HCT116 (cell line): Measurements from ENCODE around the gene MED13L. TPM values are rescaled to one million over a fixed set of nuclear protein-coding genes. Genes with fewer than 3 reads are reported as not detected.

Source experiments
- ATAC-seq: fragments of 200-7000 bp; cut with Tn5 transposase; 2 replicates; pipeline ENCODE4 v1.9.1; 2020; ENCODE audit warnings: mild to moderate bottlenecking, moderate library complexity
- BruUV-seq: library from RNA; stranded (reverse); fragments of 400-500 nt; replicated peaks from 2 replicates; lab custom pipeline; 2021; lab: Mats Ljungman, UMichigan
- CTCF ChIA-PET: fragments of 300-600 bp; sonication (Branson Sonifier 250); formaldehyde crosslinking; loops from one replicate; lab custom pipeline; 2021; ENCODE audit warnings: antibody characterized with exemption; lab: Charles Lee
- POLR2A ChIA-PET: fragments of 300-600, 350-600 bp; sonication (Branson Sonifier 250); formaldehyde crosslinking; loops from one replicate; lab custom pipeline; 2021; ENCODE audit warnings: antibody characterized with exemption; lab: Charles Lee
- RAD21 ChIA-PET, 2 experiments: fragments of 300-600 bp; sonication (Branson Sonifier 250); formaldehyde crosslinking; loops; one replicate each; lab custom pipeline; 2023; ENCODE audit warnings: low total read pairs in 2 of 2; ENCODE audit not compliant: uncharacterized antibody in 2 of 2, unreplicated experiment in 2 of 2, low non-redundant PET in 1 of 2; lab: Charles Lee
- DNase-seq: peaks from one replicate; pipeline ENCODE4 v3.0.0-alpha.2; 2010; ENCODE audit warnings: low read depth, low spot score
- H2AFZ ChIP-seq: fragments of 200-600 bp; shearing (Covaris generic), sonication (generic); 2 replicates; pipeline ENCODE4 v1.6.1; 2017; ENCODE audit warnings: low read depth, mixed run types, mixed read lengths, antibody characterized with exemption, low read length; ENCODE audit not compliant: poor library complexity, severe bottlenecking
- H3K27ac ChIP-seq: 2 replicates; pipeline ENCODE4 v1.5.1; 2012; ENCODE audit warnings: low read depth, low read length
- H3K27me3 ChIP-seq: fragments of 200-600 bp; sonication (generic); 2 replicates; pipeline ENCODE4 v1.6.1; 2016; ENCODE audit warnings: mixed run types, low read length, mixed read lengths; ENCODE audit not compliant: insufficient read depth
- H3K36me3 ChIP-seq, 2 experiments: fragments of 200-500 bp in 1 of 2; fragments of 200-600 bp in 1 of 2; sonication (Bioruptor generic) in 1 of 2; sonication (generic) in 1 of 2; 2 replicates each; pipeline versions ENCODE4 v1.5.1 to v1.6.1; 2014 to 2016; ENCODE audit warnings: low read length in 2 of 2, inconsistent platforms in 1 of 2, mixed read lengths in 1 of 2, mixed run types in 1 of 2; ENCODE audit not compliant: insufficient read depth in 2 of 2, control insufficient read depth in 1 of 2
- H3K4me1 ChIP-seq, 2 experiments: fragments of 200-600 bp in 1 of 2; sonication (generic) in 1 of 2; 2 replicates each; pipeline versions ENCODE4 v1.5.1 to v1.6.1; 2012 to 2017; ENCODE audit warnings: low read length in 2 of 2, inconsistent platforms in 1 of 2, mild to moderate bottlenecking in 1 of 2, mixed read lengths in 1 of 2, mixed run types in 1 of 2, moderate library complexity in 1 of 2; ENCODE audit not compliant: insufficient read depth in 2 of 2, control insufficient read depth in 1 of 2
- H3K4me2 ChIP-seq: fragments of 200-600 bp; sonication (generic); 2 replicates; pipeline ENCODE4 v1.6.1; 2017; ENCODE audit warnings: mixed run types, low read length, mixed read lengths
- H3K4me3 ChIP-seq, 2 experiments: fragments of 200-600 bp in 1 of 2; sonication (generic) in 1 of 2; replicated peaks in 1 of 2; 2 replicates each; pipeline ENCODE4 v1.5.1; 2011 to 2016; ENCODE audit warnings: low read length in 2 of 2, control low read depth in 1 of 2, low read depth in 1 of 2, mild to moderate bottlenecking in 1 of 2, mixed read lengths in 1 of 2, mixed run types in 1 of 2
- H3K79me2 ChIP-seq: fragments of 200-600 bp; sonication (generic); 2 replicates; pipeline ENCODE4 v1.6.1; 2017; ENCODE audit warnings: mild to moderate bottlenecking, mixed run types, low read length, moderate library complexity, mixed read lengths; ENCODE audit not compliant: insufficient read depth
- H3K9ac ChIP-seq: fragments of 200-600 bp; sonication (generic); 2 replicates; pipeline ENCODE4 v1.6.1; 2016; ENCODE audit warnings: low read length, mixed read lengths
- H3K9me2 ChIP-seq: fragments of 200-600 bp; sonication (generic), shearing (Covaris generic); 2 replicates; pipeline ENCODE4 v1.6.1; 2017; ENCODE audit warnings: mixed run types, mild to moderate bottlenecking, moderate library complexity; ENCODE audit not compliant: insufficient read depth
- H3K9me3 ChIP-seq, 2 experiments: fragments of 200-500 bp in 1 of 2; fragments of 200-600 bp in 1 of 2; sonication (Bioruptor generic) in 1 of 2; sonication (generic) in 1 of 2; 2 replicates each; pipeline ENCODE4 v1.6.1; 2014 to 2017; ENCODE audit warnings: low read length in 2 of 2, mixed read lengths in 2 of 2, inconsistent platforms in 1 of 2, low read depth in 1 of 2, mild to moderate bottlenecking in 1 of 2, mixed run types in 1 of 2, moderate library complexity in 1 of 2; ENCODE audit not compliant: control insufficient read depth in 1 of 2, insufficient read depth in 1 of 2
- H4K20me1 ChIP-seq: fragments of 200-600 bp; sonication (generic), shearing (Covaris generic); 2 replicates; pipeline ENCODE4 v1.6.1; 2017; ENCODE audit warnings: mixed run types, mild to moderate bottlenecking, moderate library complexity; ENCODE audit not compliant: insufficient read depth
- CBX3 ChIP-seq: IDR thresholded peaks from 2 replicates; pipeline ENCODE4 v1.6.1; 2012; ENCODE audit warnings: low read depth
- CEBPB ChIP-seq: IDR thresholded peaks from 2 replicates; pipeline ENCODE4 v1.6.1; 2012; ENCODE audit warnings: low read depth
- ELF1 ChIP-seq: IDR thresholded peaks from 2 replicates; pipeline ENCODE4 v1.6.1; 2012; ENCODE audit warnings: low read depth, borderline replicate concordance
- EZH2 ChIP-seq: fragments of 200-600 bp; sonication (generic); IDR thresholded peaks from 2 replicates; pipeline ENCODE4 v1.6.1; 2017; ENCODE audit warnings: antibody characterized with exemption, mixed run types
- EZH2phosphoT487 ChIP-seq: fragments of 200-600 bp; IDR thresholded peaks from 2 replicates; pipeline ENCODE4 v1.6.1; 2018; ENCODE audit warnings: antibody characterized with exemption, borderline replicate concordance
- JUND ChIP-seq: IDR thresholded peaks from 2 replicates; pipeline ENCODE4 v1.6.1; 2012
- POLR2AphosphoS5 ChIP-seq: IDR thresholded peaks from 2 replicates; pipeline ENCODE4 v1.6.1; 2011; ENCODE audit warnings: mild to moderate bottlenecking, low read depth, low read length, moderate library complexity
- RAD21 ChIP-seq: IDR thresholded peaks from 2 replicates; pipeline ENCODE4 v1.6.1; 2012; ENCODE audit warnings: low read depth, mild to moderate bottlenecking
- REST ChIP-seq: IDR thresholded peaks from 2 replicates; pipeline ENCODE4 v1.6.1; 2012; ENCODE audit warnings: low read depth
- SIN3A ChIP-seq: IDR thresholded peaks from 2 replicates; pipeline ENCODE4 v1.6.1; 2012; ENCODE audit warnings: low read depth
- SP1 ChIP-seq: IDR thresholded peaks from 2 replicates; pipeline ENCODE4 v1.6.1; 2012; ENCODE audit warnings: low read depth
- SRF ChIP-seq: IDR thresholded peaks from 2 replicates; pipeline ENCODE4 v1.6.1; 2012; ENCODE audit warnings: low read depth
- TCF7L2 ChIP-seq: IDR thresholded peaks from 2 replicates; pipeline ENCODE4 v1.7.0; 2011; ENCODE audit warnings: borderline replicate concordance, inconsistent platforms; ENCODE audit not compliant: insufficient read depth, insufficient read length; ENCODE audit errors: extremely low read depth
- YY1 ChIP-seq: IDR thresholded peaks from 2 replicates; pipeline ENCODE4 v1.6.1; 2011; ENCODE audit warnings: low read length, low read depth, moderate library complexity, mild to moderate bottlenecking; ENCODE audit not compliant: insufficient replicate concordance; ENCODE audit errors: extremely low read depth
- ZBTB33 ChIP-seq: IDR thresholded peaks from 2 replicates; pipeline ENCODE4 v1.6.1; 2011; ENCODE audit warnings: mild to moderate bottlenecking, low read length, moderate library complexity; ENCODE audit not compliant: insufficient replicate concordance; ENCODE audit errors: extremely low read depth
- ZFX ChIP-seq: fragments of 450-650 bp; IDR thresholded peaks from 2 replicates; pipeline ENCODE4 v1.6.1; 2017
- ZNF274 ChIP-seq: fragments of 200-500 bp; sonication (Bioruptor generic); IDR thresholded peaks from 2 replicates; pipeline ENCODE4 v1.6.1; 2014; ENCODE audit warnings: mild to moderate bottlenecking, low read depth, low read length, inconsistent platforms
- intact Hi-C: fragments of 100-400 bp; cut with micrococcal nuclease; formaldehyde crosslinking; loops from 2 replicates; pipeline ENCODE4 v1.10.0; 2022
- total RNA-seq: library from RNA; stranded (reverse); gene quantifications from one replicate; pipeline ENCODE4 v1.2.1, GENCODE V29; 2021; ENCODE audit not compliant: unreplicated experiment

Gene MED13L
- total RNA-seq, 1 experiment from 2014 or later, result 176 TPM

- no peak for DNase-seq
- TF ChIP-seq JUND (no peak), ZNF274 (no peak), CBX3 (no peak), EZH2 (no peak)
- Histone ChIP-seq H3K4me1 (no peaks in the 10 kb centered on the region), H3K4me3 (no peak overlapping the region), H4K20me1 (peaks cover 14% of the 10 kb centered on the region; the same call in 1 of the 2 replicates), H3K36me3 (no peaks in the 10 kb centered on the region), H3K9me2 (no peaks in the 10 kb centered on the region), H3K79me2 (peaks cover 99% of the 10 kb centered on the region), H3K9ac (no peak overlapping the region), H3K27ac (no peak overlapping the region), H2AFZ (no peak overlapping the region), H3K27me3 (no peaks in the 10 kb centered on the region), H3K9me3 (no peaks in the 10 kb centered on the region), H3K4me2 (no peak overlapping the region)
- POLR2A ChIA-PET, result no interaction called here
- intact Hi-C loops, result no loop called here
- no peak for ATAC-seq
- RAD21 ChIA-PET, result no interaction called here
- BruUV-seq, result no TSS peak
- CTCF ChIA-PET, result no interaction called here
Observed at GRCh38 chr12:116046039-116046438, 231.5 kb downstream of the MED13L start.

GRCh38 chr12:116045150-116045549 is 232.3 kb downstream of the MED13L start:
- Histone ChIP-seq H3K27ac (no peak overlapping the region), H3K36me3 (no peaks in the 10 kb centered on the region), H3K27me3 (no peaks in the 10 kb centered on the region), H3K4me1 (no peaks in the 10 kb centered on the region), H3K9me3 (no peaks in the 10 kb centered on the region), H3K79me2 (peaks cover 99% of the 10 kb centered on the region), H3K9me2 (no peaks in the 10 kb centered on the region), H3K4me2 (no peak overlapping the region), H3K9ac (no peak overlapping the region), H4K20me1 (peaks cover 16% of the 10 kb centered on the region; the same call in 1 of the 2 replicates), H2AFZ (no peak overlapping the region), H3K4me3 (no peak overlapping the region)
- intact Hi-C loops, result no loop called here
- DNase-seq (no peak), ATAC-seq (no peak)
- ChIA-PET RAD21 (no interaction called here), CTCF (no interaction called here), POLR2A (no interaction called here)
- BruUV-seq, result no TSS peak
- TF ChIP-seq YY1 (no peak), POLR2AphosphoS5 (no peak), EZH2phosphoT487 (no peak), TCF7L2 (no peak), ZFX (no peak), SRF (no peak), SIN3A (no peak), ZBTB33 (no peak), CEBPB (no peak), SP1 (no peak), EZH2 (no peak), ELF1 (no peak), REST (no peak), RAD21 (no peak)
